Measurements from ENCODE around the gene PRPF40A.

The PRPF40A gene

GRCh38 chr2:152615177-152615576 is 102.1 kb downstream of the PRPF40A start:
- TF ChIP-seq CTCF (IDR thresholded peaks at IDR 0.05; ENCODE audit: low read length, missing control alignments), result no peak
- no peak overlapping the region for H3K4me3 ChIP-seq (replicated peaks; ENCODE audit: low read depth, low read length)
- no peak for DNase-seq (ENCODE audit: low read depth)

- no peak for DNase-seq (ENCODE audit: low read depth)
- H3K4me3 ChIP-seq (replicated peaks; ENCODE audit: low read depth, low read length), result no peak overlapping the region
- TF ChIP-seq CTCF (IDR thresholded peaks at IDR 0.05; ENCODE audit: low read length, missing control alignments), result no peak
Observed at GRCh38 chr2:152613235-152613634, 104.0 kb downstream of the PRPF40A start.

- peak; percentile 88 for DNase-seq (ENCODE audit: low read depth)
- H3K4me3 ChIP-seq (replicated peaks; ENCODE audit: low read depth, low read length), result no peak overlapping the region
- no peak for TF ChIP-seq CTCF (IDR thresholded peaks at IDR 0.05; ENCODE audit: low read length, missing control alignments)
Observed at GRCh38 chr2:152611458-152612231, 105.6 kb downstream of the PRPF40A start.

GRCh38 chr2:152609699-152610098 is 107.6 kb downstream of the PRPF40A start:
- TF ChIP-seq CTCF (IDR thresholded peaks at IDR 0.05; ENCODE audit: low read length, missing control alignments), result no peak
- H3K4me3 ChIP-seq (replicated peaks; ENCODE audit: low read depth, low read length), result no peak overlapping the region
- no peak for DNase-seq (ENCODE audit: low read depth)

GRCh38 chr2:152609154-152609553 is 108.1 kb downstream of the PRPF40A start:
- DNase-seq (ENCODE audit: low read depth), result peak; percentile 31
- H3K4me3 ChIP-seq (replicated peaks; ENCODE audit: low read depth, low read length), result no peak overlapping the region
- TF ChIP-seq CTCF (IDR thresholded peaks at IDR 0.05; ENCODE audit: low read length, missing control alignments), result no peak

GRCh38 chr2:152607793-152608300 is 109.4 kb downstream of the PRPF40A start:
- DNase-seq (ENCODE audit: low read depth), result no peak
- TF ChIP-seq CTCF (IDR thresholded peaks at IDR 0.05; ENCODE audit: low read length, missing control alignments), result no peak
- H3K4me3 ChIP-seq (replicated peaks; ENCODE audit: low read depth, low read length), result no peak overlapping the region

- H3K4me3 ChIP-seq (replicated peaks; ENCODE audit: low read depth, low read length), result no peak overlapping the region
- no peak for TF ChIP-seq CTCF (IDR thresholded peaks at IDR 0.05; ENCODE audit: low read length, missing control alignments)
- DNase-seq (ENCODE audit: low read depth), result no peak
Observed at GRCh38 chr2:152606941-152607340, 110.3 kb downstream of the PRPF40A start.

Measured in fibroblast of pulmonary artery (primary cell).